Retina (tissue), 1 donor: ENCODE measurements around the gene KAZN.

ENCODE experiments used
- DNase-seq: peaks from one replicate; pipeline ENCODE4 v3.0.0-alpha.2; 2016

The KAZN gene

GRCh38 chr1:15153184-15153841 lies 554.8 kb downstream of the KAZN start, which contains the start of gene TMEM51:
Gene TMEM51 (plus strand): TSS chr1:15153747. CDS start chr1:15215088, 61,341 bp downstream.
- peak; percentile 90 for DNase-seq

GRCh38 chr1:15153842-15154479 lies 555.5 kb downstream of the KAZN start:
- DNase-seq, result peak; percentile 85

- no peak for DNase-seq
These were observed 556.1 kb downstream of the KAZN start for GRCh38 chr1:15154480-15155036.

GRCh38 chr1:15155191-15155590 lies 556.7 kb downstream of the KAZN start:
- no peak for DNase-seq

GRCh38 chr1:15155888-15156741 lies 557.6 kb downstream of the KAZN start:
- DNase-seq, result peak; percentile 57

- DNase-seq, result no peak
These were observed 558.4 kb downstream of the KAZN start for GRCh38 chr1:15156807-15157380.

- DNase-seq, result no peak
These were observed 559.3 kb downstream of the KAZN start for GRCh38 chr1:15157524-15158399.

- DNase-seq, result no peak
These were observed 560.2 kb downstream of the KAZN start for GRCh38 chr1:15158506-15159165.

GRCh38 chr1:15159166-15159555 lies 560.7 kb downstream of the KAZN start:
- no peak for DNase-seq

- DNase-seq, result no peak
These were observed 562.1 kb downstream of the KAZN start for GRCh38 chr1:15160626-15161025.

- DNase-seq, result no peak
These were observed 568.9 kb downstream of the KAZN start for GRCh38 chr1:15167386-15167785.
